HG03196 (cell line): ENCODE results near the gene PRR20G.

Experiments used
- ATAC-seq: cut with Tn5 transposase; IDR thresholded peaks from one replicate; pipeline ENCODE4 v1.9.1; 2021; ENCODE audit not compliant: unreplicated experiment

PRR20G gene

GRCh38 chr3:127237835-127238234 is 50.0 kb downstream of the PRR20G start:
- ATAC-seq, result no peak

GRCh38 chr3:127235706-127236105 is 52.1 kb downstream of the PRR20G start:
- ATAC-seq, result no peak

GRCh38 chr3:127234778-127235177 is 53.1 kb downstream of the PRR20G start:
- no peak for ATAC-seq
